ENCODE measurements around the gene INPP4B.

GRCh38 chr4:142566777-142567176 lies 279.3 kb downstream of the INPP4B start:
- TF ChIP-seq EZH2 (IDR thresholded peaks at IDR 0.05) (no peak), POLR2AphosphoS5 (IDR thresholded peaks at IDR 0.05; ENCODE audit: low read depth, low read length) (no peak), EZH2phosphoT487 (IDR thresholded peaks at IDR 0.05; ENCODE audit: borderline replicate concordance) (no peak), SP1 (IDR thresholded peaks at IDR 0.05; ENCODE audit: low read depth) (no peak), RAD21 (IDR thresholded peaks at IDR 0.05; ENCODE audit: low read depth) (no peak), FOSL1 (IDR thresholded peaks at IDR 0.05; ENCODE audit: low read depth) (no peak), POLR2A (IDR thresholded peaks at IDR 0.05; ENCODE audit: borderline replicate concordance, extremely low read depth, insufficient read depth, insufficient read length) (no peak), CEBPB (IDR thresholded peaks at IDR 0.05; ENCODE audit: low read depth) (no peak), JUND (IDR thresholded peaks at IDR 0.05) (no peak), EGR1 (IDR thresholded peaks at IDR 0.05; ENCODE audit: low read depth) (no peak)
- TF ChIP-seq, protein P1, sequence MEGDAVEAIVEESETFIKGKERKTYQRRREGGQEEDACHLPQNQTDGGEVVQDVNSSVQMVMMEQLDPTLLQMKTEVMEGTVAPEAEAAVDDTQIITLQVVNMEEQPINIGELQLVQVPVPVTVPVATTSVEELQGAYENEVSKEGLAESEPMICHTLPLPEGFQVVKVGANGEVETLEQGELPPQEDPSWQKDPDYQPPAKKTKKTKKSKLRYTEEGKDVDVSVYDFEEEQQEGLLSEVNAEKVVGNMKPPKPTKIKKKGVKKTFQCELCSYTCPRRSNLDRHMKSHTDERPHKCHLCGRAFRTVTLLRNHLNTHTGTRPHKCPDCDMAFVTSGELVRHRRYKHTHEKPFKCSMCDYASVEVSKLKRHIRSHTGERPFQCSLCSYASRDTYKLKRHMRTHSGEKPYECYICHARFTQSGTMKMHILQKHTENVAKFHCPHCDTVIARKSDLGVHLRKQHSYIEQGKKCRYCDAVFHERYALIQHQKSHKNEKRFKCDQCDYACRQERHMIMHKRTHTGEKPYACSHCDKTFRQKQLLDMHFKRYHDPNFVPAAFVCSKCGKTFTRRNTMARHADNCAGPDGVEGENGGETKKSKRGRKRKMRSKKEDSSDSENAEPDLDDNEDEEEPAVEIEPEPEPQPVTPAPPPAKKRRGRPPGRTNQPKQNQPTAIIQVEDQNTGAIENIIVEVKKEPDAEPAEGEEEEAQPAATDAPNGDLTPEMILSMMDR (IDR thresholded peaks at IDR 0.05 in 2 of 3, conservative IDR thresholded peaks at IDR 0.05 in 1 of 3; ENCODE audit: borderline replicate concordance in 1 of 3, insufficient read depth in 1 of 3, low read depth in 2 of 3, low read length in 2 of 3) = no peak
- TF ChIP-seq, protein P2, sequence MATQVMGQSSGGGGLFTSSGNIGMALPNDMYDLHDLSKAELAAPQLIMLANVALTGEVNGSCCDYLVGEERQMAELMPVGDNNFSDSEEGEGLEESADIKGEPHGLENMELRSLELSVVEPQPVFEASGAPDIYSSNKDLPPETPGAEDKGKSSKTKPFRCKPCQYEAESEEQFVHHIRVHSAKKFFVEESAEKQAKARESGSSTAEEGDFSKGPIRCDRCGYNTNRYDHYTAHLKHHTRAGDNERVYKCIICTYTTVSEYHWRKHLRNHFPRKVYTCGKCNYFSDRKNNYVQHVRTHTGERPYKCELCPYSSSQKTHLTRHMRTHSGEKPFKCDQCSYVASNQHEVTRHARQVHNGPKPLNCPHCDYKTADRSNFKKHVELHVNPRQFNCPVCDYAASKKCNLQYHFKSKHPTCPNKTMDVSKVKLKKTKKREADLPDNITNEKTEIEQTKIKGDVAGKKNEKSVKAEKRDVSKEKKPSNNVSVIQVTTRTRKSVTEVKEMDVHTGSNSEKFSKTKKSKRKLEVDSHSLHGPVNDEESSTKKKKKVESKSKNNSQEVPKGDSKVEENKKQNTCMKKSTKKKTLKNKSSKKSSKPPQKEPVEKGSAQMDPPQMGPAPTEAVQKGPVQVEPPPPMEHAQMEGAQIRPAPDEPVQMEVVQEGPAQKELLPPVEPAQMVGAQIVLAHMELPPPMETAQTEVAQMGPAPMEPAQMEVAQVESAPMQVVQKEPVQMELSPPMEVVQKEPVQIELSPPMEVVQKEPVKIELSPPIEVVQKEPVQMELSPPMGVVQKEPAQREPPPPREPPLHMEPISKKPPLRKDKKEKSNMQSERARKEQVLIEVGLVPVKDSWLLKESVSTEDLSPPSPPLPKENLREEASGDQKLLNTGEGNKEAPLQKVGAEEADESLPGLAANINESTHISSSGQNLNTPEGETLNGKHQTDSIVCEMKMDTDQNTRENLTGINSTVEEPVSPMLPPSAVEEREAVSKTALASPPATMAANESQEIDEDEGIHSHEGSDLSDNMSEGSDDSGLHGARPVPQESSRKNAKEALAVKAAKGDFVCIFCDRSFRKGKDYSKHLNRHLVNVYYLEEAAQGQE (IDR thresholded peaks at IDR 0.05; ENCODE audit: low read depth) = no peak
- TF ChIP-seq, protein P3, sequence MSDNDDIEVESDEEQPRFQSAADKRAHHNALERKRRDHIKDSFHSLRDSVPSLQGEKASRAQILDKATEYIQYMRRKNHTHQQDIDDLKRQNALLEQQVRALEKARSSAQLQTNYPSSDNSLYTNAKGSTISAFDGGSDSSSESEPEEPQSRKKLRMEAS (IDR thresholded peaks at IDR 0.05) = no peak
